Measurements from ENCODE around the gene KLHL4.

KLHL4 gene

DNA sequence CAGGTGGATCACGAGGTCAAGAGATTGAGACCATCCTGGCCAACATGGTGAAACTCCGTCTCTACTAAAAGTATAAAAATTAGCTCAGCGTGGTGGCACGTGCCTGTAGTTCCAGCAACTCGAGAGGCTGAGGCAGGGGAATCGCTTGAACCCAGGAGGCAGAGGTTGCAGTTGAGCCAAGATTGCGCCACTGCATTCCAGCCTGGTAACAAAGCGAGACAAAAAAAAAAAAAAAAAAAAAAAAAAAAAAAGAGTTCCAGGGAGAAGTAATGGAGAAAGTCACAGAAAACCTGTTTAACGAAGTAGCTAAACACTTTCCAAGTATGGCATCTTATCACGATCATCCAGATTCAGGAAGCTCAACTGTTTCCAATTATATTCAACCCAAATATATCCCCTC, 10.9 kb downstream of the KLHL4 start:
- Histone ChIP-seq H4K20me1 (ENCODE audit: insufficient read depth, low read length) (no peaks in the 10 kb centered on the region), H3K36me3 (replicated peaks; ENCODE audit: insufficient read depth, low read length) (no peaks in the 10 kb centered on the region), H3K4me3 (ENCODE audit: low read length) (no peak overlapping the region), H3K4me2 (ENCODE audit: low read depth, low read length) (no peak overlapping the region), H3K79me2 (ENCODE audit: low read length) (no peaks in the 10 kb centered on the region), H3K27ac (ENCODE audit: low read length) (no peak overlapping the region), H3K9me3 (replicated peaks; ENCODE audit: insufficient read depth, low read length) (no peaks in the 10 kb centered on the region), H3K9ac (ENCODE audit: low read length) (no peak overlapping the region), H3K27me3 (replicated peaks; ENCODE audit: insufficient read depth, low read length) (no peaks in the 10 kb centered on the region), H3K4me1 (ENCODE audit: low read length) (no peaks in the 10 kb centered on the region), H2AFZ (ENCODE audit: low read length) (no peak overlapping the region), H3F3A (ENCODE audit: insufficient read depth, low read length) (no peaks in the 10 kb centered on the region), H3K9me2 (replicated peaks; ENCODE audit: insufficient read depth, low read length) (no peaks in the 10 kb centered on the region)
- TF ChIP-seq EZH2 (optimal IDR thresholded peaks at IDR 0.05; ENCODE audit: low read depth, low read length) = no peak
- no peak for TF ChIP-seq EZH2phosphoT487 (IDR thresholded peaks at IDR 0.05; ENCODE audit: low read length)
- TF ChIP-seq, protein P1, sequence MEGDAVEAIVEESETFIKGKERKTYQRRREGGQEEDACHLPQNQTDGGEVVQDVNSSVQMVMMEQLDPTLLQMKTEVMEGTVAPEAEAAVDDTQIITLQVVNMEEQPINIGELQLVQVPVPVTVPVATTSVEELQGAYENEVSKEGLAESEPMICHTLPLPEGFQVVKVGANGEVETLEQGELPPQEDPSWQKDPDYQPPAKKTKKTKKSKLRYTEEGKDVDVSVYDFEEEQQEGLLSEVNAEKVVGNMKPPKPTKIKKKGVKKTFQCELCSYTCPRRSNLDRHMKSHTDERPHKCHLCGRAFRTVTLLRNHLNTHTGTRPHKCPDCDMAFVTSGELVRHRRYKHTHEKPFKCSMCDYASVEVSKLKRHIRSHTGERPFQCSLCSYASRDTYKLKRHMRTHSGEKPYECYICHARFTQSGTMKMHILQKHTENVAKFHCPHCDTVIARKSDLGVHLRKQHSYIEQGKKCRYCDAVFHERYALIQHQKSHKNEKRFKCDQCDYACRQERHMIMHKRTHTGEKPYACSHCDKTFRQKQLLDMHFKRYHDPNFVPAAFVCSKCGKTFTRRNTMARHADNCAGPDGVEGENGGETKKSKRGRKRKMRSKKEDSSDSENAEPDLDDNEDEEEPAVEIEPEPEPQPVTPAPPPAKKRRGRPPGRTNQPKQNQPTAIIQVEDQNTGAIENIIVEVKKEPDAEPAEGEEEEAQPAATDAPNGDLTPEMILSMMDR (IDR thresholded peaks at IDR 0.05; ENCODE audit: low read length) = no peak
- no peak for DNase-seq

DNA sequence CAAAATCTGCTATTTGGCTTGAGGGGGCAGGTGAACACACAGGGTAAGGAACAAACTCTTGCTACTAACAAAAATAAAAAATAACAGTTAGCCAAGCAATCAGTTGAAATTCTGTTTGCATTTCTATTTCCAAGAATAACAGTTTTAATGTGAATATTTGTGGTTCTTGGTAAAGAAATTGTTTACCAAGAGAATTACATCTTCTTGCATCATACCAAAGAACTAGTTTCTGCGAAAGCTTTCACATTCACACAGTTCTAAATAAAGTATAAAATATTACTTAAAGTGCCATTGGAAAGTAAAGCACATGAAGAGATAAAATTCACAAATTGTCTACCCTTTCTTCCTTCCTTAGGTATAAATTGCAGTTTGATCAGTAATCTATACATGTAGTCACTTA, 54.4 kb downstream of the KLHL4 start:
- H3K9me2 ChIP-seq (replicated peaks; ENCODE audit: insufficient read depth, low read length) = no peaks in the 10 kb centered on the region
- no peak overlapping the region for H3K4me3 ChIP-seq (ENCODE audit: low read length)
- no peaks in the 10 kb centered on the region for H3K36me3 ChIP-seq (replicated peaks; ENCODE audit: insufficient read depth, low read length)
- no peaks in the 10 kb centered on the region for H3K79me2 ChIP-seq (ENCODE audit: low read length)
- H4K20me1 ChIP-seq (ENCODE audit: insufficient read depth, low read length) = no peaks in the 10 kb centered on the region
- H3F3A ChIP-seq (ENCODE audit: insufficient read depth, low read length) = no peaks in the 10 kb centered on the region
- no peak overlapping the region for H3K9ac ChIP-seq (ENCODE audit: low read length)
- no peak overlapping the region for H3K27ac ChIP-seq (ENCODE audit: low read length)
- TF ChIP-seq, protein P1 (IDR thresholded peaks at IDR 0.05; ENCODE audit: low read length) = no peak
- no peak for TF ChIP-seq EZH2phosphoT487 (IDR thresholded peaks at IDR 0.05; ENCODE audit: low read length)
- TF ChIP-seq EZH2 (optimal IDR thresholded peaks at IDR 0.05; ENCODE audit: low read depth, low read length) = no peak
- no peaks in the 10 kb centered on the region for H3K9me3 ChIP-seq (replicated peaks; ENCODE audit: insufficient read depth, low read length)
- no peak overlapping the region for H3K4me2 ChIP-seq (ENCODE audit: low read depth, low read length)
- no peaks in the 10 kb centered on the region for H3K4me1 ChIP-seq (ENCODE audit: low read length)
- no peak for DNase-seq
- no peaks in the 10 kb centered on the region for H3K27me3 ChIP-seq (replicated peaks; ENCODE audit: insufficient read depth, low read length)
- H2AFZ ChIP-seq (ENCODE audit: low read length) = no peak overlapping the region

DNA sequence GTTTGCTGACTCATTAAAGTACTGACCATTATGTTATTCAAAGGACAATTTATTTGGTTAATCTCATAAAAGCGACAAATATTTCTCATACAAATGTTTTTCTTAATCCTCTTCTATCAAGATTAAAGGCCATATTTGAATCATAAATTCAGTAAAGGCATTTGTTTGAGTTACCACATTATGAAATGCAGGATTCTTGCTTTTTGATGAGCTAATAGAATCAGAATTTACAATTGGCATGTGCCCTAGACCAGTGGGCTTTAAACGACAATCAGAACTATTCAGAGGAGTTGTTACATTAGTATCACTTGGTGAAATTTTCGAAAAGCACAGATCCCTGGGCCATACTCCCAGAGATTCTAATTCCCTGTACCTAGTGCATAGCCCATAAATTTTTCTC, 55.3 kb downstream of the KLHL4 start:
- Histone ChIP-seq H3K4me1 (ENCODE audit: low read length) (no peaks in the 10 kb centered on the region), H3K36me3 (replicated peaks; ENCODE audit: insufficient read depth, low read length) (no peaks in the 10 kb centered on the region), H3K27ac (ENCODE audit: low read length) (no peak overlapping the region), H3K27me3 (replicated peaks; ENCODE audit: insufficient read depth, low read length) (no peaks in the 10 kb centered on the region), H2AFZ (ENCODE audit: low read length) (no peak overlapping the region), H4K20me1 (ENCODE audit: insufficient read depth, low read length) (no peaks in the 10 kb centered on the region), H3K79me2 (ENCODE audit: low read length) (no peaks in the 10 kb centered on the region), H3F3A (ENCODE audit: insufficient read depth, low read length) (no peaks in the 10 kb centered on the region), H3K4me2 (ENCODE audit: low read depth, low read length) (no peak overlapping the region), H3K9me2 (replicated peaks; ENCODE audit: insufficient read depth, low read length) (no peaks in the 10 kb centered on the region), H3K4me3 (ENCODE audit: low read length) (no peak overlapping the region), H3K9me3 (replicated peaks; ENCODE audit: insufficient read depth, low read length) (no peaks in the 10 kb centered on the region), H3K9ac (ENCODE audit: low read length) (no peak overlapping the region)
- DNase-seq = no peak
- no peak for TF ChIP-seq EZH2phosphoT487 (IDR thresholded peaks at IDR 0.05; ENCODE audit: low read length)
- TF ChIP-seq, protein P1 (IDR thresholded peaks at IDR 0.05; ENCODE audit: low read length) = no peak
- TF ChIP-seq EZH2 (optimal IDR thresholded peaks at IDR 0.05; ENCODE audit: low read depth, low read length) = no peak
